ENCODE measurements around the gene FBXL7. TPM values are rescaled to one million over a fixed set of nuclear protein-coding genes. Genes with fewer than 3 reads are reported as not detected.

The FBXL7 gene
- total RNA-seq, 1 donor from 2014 or later = 8.0 TPM

DNA sequence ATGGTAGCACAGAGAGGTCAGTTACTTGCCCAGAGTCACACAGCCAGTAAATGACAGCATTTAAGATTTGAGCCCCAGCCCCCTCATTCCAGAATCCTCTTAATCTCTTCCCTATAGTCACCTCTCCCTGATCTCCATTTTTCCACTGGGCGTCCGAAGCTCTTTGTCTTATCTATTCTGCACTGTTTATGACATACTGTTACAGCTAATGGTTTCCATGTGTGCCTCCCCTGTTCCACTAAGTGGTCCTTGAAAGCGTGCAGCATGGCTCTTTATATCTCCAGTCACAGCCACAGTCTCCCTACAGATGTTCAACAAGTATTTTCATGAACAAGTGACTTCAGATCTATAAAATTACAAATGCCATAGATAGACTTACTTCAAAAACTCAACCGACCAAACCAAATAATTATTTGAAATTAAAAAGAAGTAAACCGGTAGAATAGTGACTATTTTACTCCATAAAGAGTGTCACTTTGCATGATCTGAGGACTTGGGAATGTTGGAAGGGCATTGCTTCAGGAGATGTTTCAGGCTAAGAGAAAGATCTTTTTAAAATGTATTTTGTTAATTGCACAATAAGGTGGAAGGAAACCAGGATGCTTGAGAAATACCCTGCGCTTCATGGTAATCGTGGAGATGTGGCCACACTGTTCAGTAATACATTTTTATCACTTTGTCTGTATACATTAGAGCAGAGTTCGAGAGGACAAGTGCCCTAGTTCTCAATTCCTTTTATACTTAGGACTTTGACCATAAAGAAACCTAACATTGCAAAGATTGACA, 237.2 kb downstream of the FBXL7 start:
- ATAC-seq = no peak
- no peak overlapping the region for H3K4me3 ChIP-seq
- no peak for DNase-seq
- intact Hi-C loops (cut with DNase I) = no loop called here
- peaks cover 9% of the 10 kb centered on the region for H3K4me1 ChIP-seq
- H3K27ac ChIP-seq = no peak overlapping the region
- H3K27me3 ChIP-seq (ENCODE audit: low read depth) = no peaks in the 10 kb centered on the region
- H3K9me3 ChIP-seq = no peaks in the 10 kb centered on the region
- TF ChIP-seq, protein P1, sequence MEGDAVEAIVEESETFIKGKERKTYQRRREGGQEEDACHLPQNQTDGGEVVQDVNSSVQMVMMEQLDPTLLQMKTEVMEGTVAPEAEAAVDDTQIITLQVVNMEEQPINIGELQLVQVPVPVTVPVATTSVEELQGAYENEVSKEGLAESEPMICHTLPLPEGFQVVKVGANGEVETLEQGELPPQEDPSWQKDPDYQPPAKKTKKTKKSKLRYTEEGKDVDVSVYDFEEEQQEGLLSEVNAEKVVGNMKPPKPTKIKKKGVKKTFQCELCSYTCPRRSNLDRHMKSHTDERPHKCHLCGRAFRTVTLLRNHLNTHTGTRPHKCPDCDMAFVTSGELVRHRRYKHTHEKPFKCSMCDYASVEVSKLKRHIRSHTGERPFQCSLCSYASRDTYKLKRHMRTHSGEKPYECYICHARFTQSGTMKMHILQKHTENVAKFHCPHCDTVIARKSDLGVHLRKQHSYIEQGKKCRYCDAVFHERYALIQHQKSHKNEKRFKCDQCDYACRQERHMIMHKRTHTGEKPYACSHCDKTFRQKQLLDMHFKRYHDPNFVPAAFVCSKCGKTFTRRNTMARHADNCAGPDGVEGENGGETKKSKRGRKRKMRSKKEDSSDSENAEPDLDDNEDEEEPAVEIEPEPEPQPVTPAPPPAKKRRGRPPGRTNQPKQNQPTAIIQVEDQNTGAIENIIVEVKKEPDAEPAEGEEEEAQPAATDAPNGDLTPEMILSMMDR (IDR thresholded peaks at IDR 0.05) = no peak
- H3K36me3 ChIP-seq = no peaks in the 10 kb centered on the region

DNA sequence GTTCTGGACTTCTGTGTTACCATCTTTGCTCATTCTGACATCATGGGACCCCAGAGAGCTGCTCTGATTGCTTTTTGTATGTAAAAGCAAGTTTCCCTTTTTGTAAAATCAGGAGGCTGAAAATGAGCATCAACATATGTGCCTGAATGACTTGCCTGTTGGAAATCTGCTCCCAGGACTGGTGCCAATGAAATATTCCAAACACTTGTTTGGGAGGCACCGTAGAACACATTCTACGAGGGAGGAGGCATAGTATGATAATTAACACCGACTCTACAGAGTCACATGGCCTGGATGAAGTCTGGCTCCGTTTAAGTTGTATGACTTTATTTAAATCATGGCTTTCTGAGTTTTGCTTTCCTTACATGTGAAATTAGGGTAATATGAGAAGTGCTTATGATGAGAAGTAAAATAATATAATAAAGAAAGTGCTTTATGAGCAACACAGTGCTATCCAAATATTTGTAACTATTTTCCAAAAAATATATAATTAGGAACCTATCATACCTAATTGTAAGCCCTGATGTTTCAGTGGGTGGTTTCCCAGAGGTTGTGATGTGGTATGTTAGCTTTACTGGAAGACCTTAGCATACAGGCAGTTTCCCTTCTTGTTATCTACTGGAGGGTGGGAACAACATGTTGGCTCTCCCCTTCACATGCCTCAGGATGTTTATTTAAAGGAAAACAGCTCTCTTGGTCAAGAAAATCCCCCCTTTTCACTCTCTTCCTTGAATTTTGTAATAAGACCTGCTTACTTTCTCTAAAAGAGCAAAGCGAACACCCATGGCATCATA, 238.1 kb downstream of the FBXL7 start:
- H3K4me3 ChIP-seq = no peak overlapping the region
- ATAC-seq (no peak), DNase-seq (no peak)
- peaks cover 9% of the 10 kb centered on the region for H3K4me1 ChIP-seq
- no peaks in the 10 kb centered on the region for H3K36me3 ChIP-seq
- H3K27ac ChIP-seq = no peak overlapping the region
- no peaks in the 10 kb centered on the region for H3K27me3 ChIP-seq (ENCODE audit: low read depth)
- intact Hi-C loops (cut with DNase I) = no loop called here
- no peaks in the 10 kb centered on the region for H3K9me3 ChIP-seq
- TF ChIP-seq, protein P1 (IDR thresholded peaks at IDR 0.05) = no peak

DNA sequence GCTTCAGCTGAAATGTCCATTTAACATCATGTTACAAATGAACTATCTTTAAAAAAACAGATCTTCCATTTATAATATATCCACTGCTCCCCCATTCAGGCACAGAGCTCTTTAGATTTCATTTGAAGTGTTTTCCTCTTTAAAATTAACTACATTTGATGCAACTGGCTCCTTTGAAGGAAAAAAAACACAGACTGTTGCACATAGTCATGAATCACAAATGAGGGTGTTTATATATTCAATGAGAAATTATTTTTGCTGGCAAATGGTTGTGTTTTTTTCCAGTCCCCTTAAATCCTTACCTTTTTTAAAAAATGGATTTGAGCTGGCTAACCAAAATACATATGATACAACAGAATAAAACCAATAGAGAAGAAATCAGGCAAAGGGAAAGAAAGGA, 240.4 kb downstream of the FBXL7 start:
- intact Hi-C loops (cut with DNase I) = no loop called here
- TF ChIP-seq, protein P1 (IDR thresholded peaks at IDR 0.05) = no peak
- Histone ChIP-seq H3K27me3 (ENCODE audit: low read depth) (no peaks in the 10 kb centered on the region), H3K4me3 (no peak overlapping the region), H3K4me1 (peaks cover 9% of the 10 kb centered on the region), H3K9me3 (no peaks in the 10 kb centered on the region), H3K36me3 (no peaks in the 10 kb centered on the region), H3K27ac (no peak overlapping the region)
- DNase-seq (no peak), ATAC-seq (no peak)

DNA sequence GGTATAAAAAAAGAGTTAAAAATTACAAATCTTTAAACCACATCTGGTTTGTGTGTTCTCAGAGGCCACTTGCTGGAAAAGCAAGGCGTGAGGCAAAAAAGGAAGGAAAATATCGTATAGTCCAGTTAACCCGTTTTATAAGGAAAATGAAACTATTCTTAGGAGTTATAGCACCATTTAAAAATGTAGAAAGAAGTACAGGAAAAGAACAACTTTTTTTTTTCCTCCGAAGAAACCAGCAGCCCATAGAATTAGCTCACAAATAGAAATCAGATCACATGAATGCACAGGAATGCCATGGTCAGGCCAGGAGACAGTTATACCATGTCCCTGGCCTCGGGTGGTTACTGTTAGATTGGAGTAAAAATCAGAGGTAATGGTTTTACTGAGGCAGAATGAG, 241.6 kb downstream of the FBXL7 start:
- no peak overlapping the region for H3K4me3 ChIP-seq
- H3K27me3 ChIP-seq (ENCODE audit: low read depth) = no peaks in the 10 kb centered on the region
- no peaks in the 10 kb centered on the region for H3K9me3 ChIP-seq
- ATAC-seq (no peak), DNase-seq (no peak)
- TF ChIP-seq, protein P1 (IDR thresholded peaks at IDR 0.05) = no peak
- H3K4me1 ChIP-seq = peaks cover 9% of the 10 kb centered on the region
- H3K36me3 ChIP-seq = no peaks in the 10 kb centered on the region
- H3K27ac ChIP-seq = no peak overlapping the region
- intact Hi-C loops (cut with DNase I) = no loop called here

DNA sequence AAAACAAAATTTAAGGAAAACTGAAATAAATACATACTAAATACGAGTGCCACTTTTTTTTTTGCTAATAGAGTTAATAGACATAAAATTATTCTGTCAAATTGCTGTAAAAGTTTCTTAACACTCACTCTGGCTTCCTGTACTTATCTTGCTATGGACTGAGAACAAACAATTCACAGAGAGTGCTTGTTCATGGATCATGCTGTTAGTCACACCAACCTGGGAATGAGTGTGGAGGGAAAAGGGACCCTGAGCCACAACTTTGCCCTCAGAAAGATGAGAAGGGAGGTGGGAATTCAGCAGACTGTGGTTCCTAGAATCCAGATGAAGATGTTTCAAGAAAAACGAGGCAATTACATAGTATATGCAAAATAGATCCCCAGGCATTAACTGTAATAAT, 246.9 kb downstream of the FBXL7 start:
- no peak overlapping the region for H3K27ac ChIP-seq
- DNase-seq = no peak
- intact Hi-C loops (cut with DNase I) = no loop called here
- no peaks in the 10 kb centered on the region for H3K4me1 ChIP-seq
- TF ChIP-seq, protein P1 (IDR thresholded peaks at IDR 0.05) = no peak
- H3K4me3 ChIP-seq = no peak overlapping the region
- no peaks in the 10 kb centered on the region for H3K9me3 ChIP-seq
- H3K27me3 ChIP-seq (ENCODE audit: low read depth) = no peaks in the 10 kb centered on the region
- ATAC-seq = peak in 1 of 2 donors; percentile 49
- H3K36me3 ChIP-seq = no peaks in the 10 kb centered on the region

All from lower lobe of right lung (tissue), 2 donors.